SK-N-SH (cell line): ENCODE measurements around the gene TMEM255B. TPM values are rescaled to one million over a fixed set of nuclear protein-coding genes. Genes with fewer than 3 reads are reported as not detected.

Source experiments
- CTCF ChIA-PET: fragments of 300-600, 350-600 bp; formaldehyde crosslinking; extraction: SDS; loops from one replicate; lab custom pipeline; 2021; lab: Yijun Ruan, JAX
- POLR2A ChIA-PET: fragments of 350-600 bp; sonication (Branson Sonifier 250); formaldehyde crosslinking; extraction: SDS; loops from one replicate; lab custom pipeline; 2020; ENCODE audit warnings: antibody characterized with exemption, inconsistent platforms; lab: Yijun Ruan, JAX
- DNase-seq: peaks from one replicate; pipeline ENCODE4 v3.0.0; 2012
- H2AFZ ChIP-seq: fragments of 200-600 bp; sonication (generic); 2 replicates; pipeline ENCODE4 v1.8.1; 2016; ENCODE audit warnings: antibody characterized with exemption, mild to moderate bottlenecking, low read depth
- H3F3A ChIP-seq: fragments of 200-600 bp; sonication (generic); replicated peaks from 2 replicates; pipeline ENCODE3; 2016; ENCODE audit warnings: antibody characterized with exemption, mild to moderate bottlenecking; ENCODE audit not compliant: insufficient read depth
- H3K27ac ChIP-seq, 2 experiments: fragments of 200-500 bp in 1 of 2; fragments of 200-600 bp in 1 of 2; sonication (Bioruptor generic) in 1 of 2; sonication (generic), shearing (Covaris generic) in 1 of 2; 2 replicates each; pipeline versions ENCODE4 v1.5.1 to v1.6.1; 2014 to 2016; ENCODE audit warnings: low read depth in 2 of 2, inconsistent platforms in 1 of 2, low read length in 1 of 2, mild to moderate bottlenecking in 1 of 2, mixed read lengths in 1 of 2
- H3K27me3 ChIP-seq: fragments of 200-600 bp; sonication (generic), shearing (Covaris generic); 2 replicates; pipeline ENCODE4 v1.6.1; 2016; ENCODE audit warnings: mixed run types; ENCODE audit not compliant: insufficient read depth
- H3K36me3 ChIP-seq, 2 experiments: fragments of 200-500 bp in 1 of 2; fragments of 200-600 bp in 1 of 2; sonication (Bioruptor generic) in 1 of 2; sonication (generic) in 1 of 2; replicated peaks in 1 of 2; 2 replicates each; pipeline versions ENCODE3 to v1.5.1; 2014 to 2016; ENCODE audit warnings: low read length in 1 of 2, mild to moderate bottlenecking in 1 of 2; ENCODE audit not compliant: insufficient read depth in 2 of 2, control insufficient read depth in 1 of 2
- H3K4me1 ChIP-seq, 2 experiments: fragments of 200-500 bp in 1 of 2; fragments of 200-600 bp in 1 of 2; sonication (Bioruptor generic) in 1 of 2; sonication (generic), shearing (Covaris generic) in 1 of 2; 2 replicates each; pipeline versions ENCODE4 v1.5.1 to v1.6.1; 2014 to 2016; ENCODE audit warnings: low read depth in 1 of 2, low read length in 1 of 2, mixed run types in 1 of 2; ENCODE audit not compliant: insufficient read depth in 2 of 2, control insufficient read depth in 1 of 2
- H3K4me2 ChIP-seq: fragments of 200-600 bp; sonication (generic), shearing (Covaris generic); 2 replicates; pipeline ENCODE4 v1.6.1; 2017; ENCODE audit warnings: mixed run types
- H3K4me3 ChIP-seq, 2 experiments: fragments of 200-500 bp in 1 of 2; fragments of 200-600 bp in 1 of 2; sonication (Bioruptor generic) in 1 of 2; sonication (generic), shearing (Covaris generic) in 1 of 2; 2 replicates each; pipeline versions ENCODE4 v1.5.1 to v1.8.1; 2014 to 2016; ENCODE audit warnings: low read depth in 2 of 2, inconsistent platforms in 1 of 2, low read length in 1 of 2, mild to moderate bottlenecking in 1 of 2, mixed read lengths in 1 of 2, moderate library complexity in 1 of 2
- H3K79me2 ChIP-seq: fragments of 200-600 bp; sonication (generic); 2 replicates; pipeline ENCODE4 v1.8.1; 2017; ENCODE audit warnings: mild to moderate bottlenecking; ENCODE audit not compliant: insufficient read depth
- H3K9ac ChIP-seq: fragments of 200-600 bp; sonication (generic); 2 replicates; pipeline ENCODE4 v1.6.1; 2017; ENCODE audit warnings: mixed run types
- H3K9me2 ChIP-seq: fragments of 200-600 bp; sonication (generic); 2 replicates; pipeline ENCODE4 v1.6.1; 2017; ENCODE audit warnings: mixed run types
- H3K9me3 ChIP-seq: fragments of 200-600 bp; sonication (generic); 2 replicates; pipeline ENCODE4 v1.6.1; 2017; ENCODE audit warnings: mixed run types, mild to moderate bottlenecking, moderate library complexity
- H4K20me1 ChIP-seq: fragments of 200-600 bp; sonication (generic); 2 replicates; pipeline ENCODE4 v1.6.1; 2017; ENCODE audit warnings: mild to moderate bottlenecking, mixed run types; ENCODE audit not compliant: insufficient read depth
- FOSL2 ChIP-seq: IDR thresholded peaks from 2 replicates; pipeline ENCODE4 v1.4.0; 2012; ENCODE audit warnings: low read depth, mild to moderate bottlenecking, moderate library complexity, borderline replicate concordance
- FOXJ3 ChIP-seq: sonication (generic); formaldehyde crosslinking; IDR thresholded peaks from 2 replicates; pipeline ENCODE4 v1.5.1; 2020; ENCODE audit warnings: mild to moderate bottlenecking, missing genetic modification reagents
- FOXM1 ChIP-seq: IDR thresholded peaks from 2 replicates; pipeline ENCODE4 v1.4.0; 2012; ENCODE audit warnings: low read depth, mild to moderate bottlenecking
- GATA2 ChIP-seq: sonication (generic); formaldehyde crosslinking; IDR thresholded peaks from 2 replicates; pipeline ENCODE4 v1.5.0; 2020; ENCODE audit warnings: mild to moderate bottlenecking, missing genetic modification reagents
- IRF3 ChIP-seq: fragments of 150-350 bp; IDR thresholded peaks from 2 replicates; pipeline ENCODE4 v1.6.1; 2016; ENCODE audit warnings: mild to moderate bottlenecking, low read depth, low read length
- JUND ChIP-seq: IDR thresholded peaks from 2 replicates; pipeline ENCODE4 v1.4.0; 2012
- MAX ChIP-seq: IDR thresholded peaks from 2 replicates; pipeline ENCODE4 v1.4.0; 2012; ENCODE audit warnings: low read depth
- MEF2A ChIP-seq: IDR thresholded peaks from 2 replicates; pipeline ENCODE4 v1.4.0; 2012; ENCODE audit warnings: low read depth, borderline replicate concordance
- POLR2AphosphoS5 ChIP-seq: IDR thresholded peaks from 2 replicates; pipeline ENCODE4 v1.6.1; 2012; ENCODE audit warnings: low read depth, low read length
- RAD21 ChIP-seq: IDR thresholded peaks from 2 replicates; pipeline ENCODE4 v1.6.1; 2012; ENCODE audit warnings: mild to moderate bottlenecking, low read length
- RCOR1 ChIP-seq: fragments of 150-350 bp; IDR thresholded peaks from 2 replicates; pipeline ENCODE4 v1.6.1; 2017; ENCODE audit warnings: antibody characterized with exemption, low read length
- RFX5 ChIP-seq: IDR thresholded peaks from 2 replicates; pipeline ENCODE4 v1.6.1; 2012; ENCODE audit warnings: mild to moderate bottlenecking, improper control_type of control experiment, low read length
- RXRA ChIP-seq: IDR thresholded peaks from 2 replicates; pipeline ENCODE4 v1.4.0; 2012; ENCODE audit warnings: low read depth, mild to moderate bottlenecking, borderline replicate concordance
- SIN3A ChIP-seq: IDR thresholded peaks from 2 replicates; pipeline ENCODE4 v1.6.1; 2012; ENCODE audit warnings: low read depth, mild to moderate bottlenecking, low read length, moderate library complexity, borderline replicate concordance
- TCF12 ChIP-seq: IDR thresholded peaks from 2 replicates; pipeline ENCODE4 v1.4.0; 2012
- YY1 ChIP-seq: IDR thresholded peaks from 2 replicates; pipeline ENCODE4 v1.4.0; 2012; ENCODE audit warnings: low read depth, mild to moderate bottlenecking
- WGBS: methylation state at CpG from one replicate; pipeline ENCODE4 v1.1.6; 2017; ENCODE audit warnings: low lambda C conversion rate; 5-methylcytosine and 5-hydroxymethylcytosine counted together
- polyA plus RNA-seq, 3 experiments: library from polyadenylated mRNA; depleted of rRNA; stranded (reverse); fragments of >200 nt; gene quantifications; 2 replicates each; pipeline ENCODE4 v1.2.3, GENCODE V29; 2012
- TF ChIP-seq, protein P1 (sequence below): IDR thresholded peaks from 2 replicates; pipeline ENCODE4 v1.4.0; 2012; ENCODE audit warnings: low read depth, borderline replicate concordance
- TF ChIP-seq, protein P2 (sequence below): fragments of 200-600 bp; sonication (generic); IDR thresholded peaks from 2 replicates; pipeline ENCODE4 v1.6.1; 2017; ENCODE audit warnings: antibody characterized with exemption, mild to moderate bottlenecking, moderate library complexity
- TF ChIP-seq, protein P3 (sequence below): fragments of 150-350 bp; IDR thresholded peaks from 2 replicates; pipeline ENCODE4 v1.6.1; 2017; ENCODE audit warnings: antibody characterized with exemption, low read length, low read depth, borderline replicate concordance

The TMEM255B gene
- polyA plus RNA-seq, 1 of the 3 experiments (the other 2 are of a cell fraction) = 14.8 TPM

- Histone ChIP-seq H3K9me3 (no peaks in the 10 kb centered on the region), H3K79me2 (no peaks in the 10 kb centered on the region), H3K4me1 (peaks cover 0 to 22% of the 10 kb centered on the region in 2 experiments; a peak in 1 of 4 replicates), H3F3A (no peaks in the 10 kb centered on the region), H3K9me2 (no peaks in the 10 kb centered on the region), H3K9ac (no peak overlapping the region), H3K4me2 (no peak overlapping the region), H4K20me1 (no peaks in the 10 kb centered on the region), H3K36me3 (no peaks in the 10 kb centered on the region), H3K27me3 (no peaks in the 10 kb centered on the region), H3K4me3 (no peak overlapping the region), H3K27ac (no peak overlapping the region), H2AFZ (no peak overlapping the region)
- POLR2A ChIA-PET = no interaction called here
- TF ChIP-seq MAX (no peak), JUND (no peak), SIN3A (no peak), GATA2 (CRISPR knock-in tag) (no peak), MEF2A (no peak), RFX5 (no peak), RCOR1 (no peak), FOSL2 (no peak), IRF3 (no peak), YY1 (no peak)
- TF ChIP-seq, protein P1, sequence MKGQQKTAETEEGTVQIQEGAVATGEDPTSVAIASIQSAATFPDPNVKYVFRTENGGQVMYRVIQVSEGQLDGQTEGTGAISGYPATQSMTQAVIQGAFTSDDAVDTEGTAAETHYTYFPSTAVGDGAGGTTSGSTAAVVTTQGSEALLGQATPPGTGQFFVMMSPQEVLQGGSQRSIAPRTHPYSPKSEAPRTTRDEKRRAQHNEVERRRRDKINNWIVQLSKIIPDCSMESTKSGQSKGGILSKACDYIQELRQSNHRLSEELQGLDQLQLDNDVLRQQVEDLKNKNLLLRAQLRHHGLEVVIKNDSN = no peak
- DNase-seq = no peak
- 78% methylated on average over 7 of the region's 11 CpGs for WGBS
- CTCF ChIA-PET = interaction anchor here (0.7 to 0.9 kb wide), 2 partner anchors 8 to 221 kb away, joined by 3 read pairs; no protein-coding TSS in a partner anchor
Measured at GRCh38 chr13:113749967-113750366, 9.1 kb upstream of the TMEM255B start.

- Histone ChIP-seq H3K27me3 (no peaks in the 10 kb centered on the region), H3K9me3 (no peaks in the 10 kb centered on the region), H3K4me2 (no peak overlapping the region), H3K4me3 (no peak overlapping the region), H3F3A (no peaks in the 10 kb centered on the region), H3K4me1 (peaks cover 0 to 22% of the 10 kb centered on the region in 2 experiments; a peak in 1 of 4 replicates), H3K9ac (no peak overlapping the region), H4K20me1 (no peaks in the 10 kb centered on the region), H3K9me2 (no peaks in the 10 kb centered on the region), H3K36me3 (no peaks in the 10 kb centered on the region), H2AFZ (no peak overlapping the region), H3K27ac (no peak overlapping the region), H3K79me2 (no peaks in the 10 kb centered on the region)
- ChIA-PET POLR2A (no interaction called here), CTCF (interaction anchor here (0.7 to 0.9 kb wide), 2 partner anchors 9 to 221 kb away, joined by 3 read pairs; no protein-coding TSS in a partner anchor)
- WGBS = 75% methylated on average over 23 of the region's 23 CpGs
- no peak for DNase-seq
- TF ChIP-seq RFX5 (no peak), POLR2AphosphoS5 (no peak), MAX (no peak), JUND (no peak), TCF12 (no peak), YY1 (no peak), RXRA (no peak), FOXJ3 (CRISPR knock-in tag) (no peak), RAD21 (no peak), FOXM1 (no peak), IRF3 (no peak)
- TF ChIP-seq, protein P2, sequence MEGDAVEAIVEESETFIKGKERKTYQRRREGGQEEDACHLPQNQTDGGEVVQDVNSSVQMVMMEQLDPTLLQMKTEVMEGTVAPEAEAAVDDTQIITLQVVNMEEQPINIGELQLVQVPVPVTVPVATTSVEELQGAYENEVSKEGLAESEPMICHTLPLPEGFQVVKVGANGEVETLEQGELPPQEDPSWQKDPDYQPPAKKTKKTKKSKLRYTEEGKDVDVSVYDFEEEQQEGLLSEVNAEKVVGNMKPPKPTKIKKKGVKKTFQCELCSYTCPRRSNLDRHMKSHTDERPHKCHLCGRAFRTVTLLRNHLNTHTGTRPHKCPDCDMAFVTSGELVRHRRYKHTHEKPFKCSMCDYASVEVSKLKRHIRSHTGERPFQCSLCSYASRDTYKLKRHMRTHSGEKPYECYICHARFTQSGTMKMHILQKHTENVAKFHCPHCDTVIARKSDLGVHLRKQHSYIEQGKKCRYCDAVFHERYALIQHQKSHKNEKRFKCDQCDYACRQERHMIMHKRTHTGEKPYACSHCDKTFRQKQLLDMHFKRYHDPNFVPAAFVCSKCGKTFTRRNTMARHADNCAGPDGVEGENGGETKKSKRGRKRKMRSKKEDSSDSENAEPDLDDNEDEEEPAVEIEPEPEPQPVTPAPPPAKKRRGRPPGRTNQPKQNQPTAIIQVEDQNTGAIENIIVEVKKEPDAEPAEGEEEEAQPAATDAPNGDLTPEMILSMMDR = no peak
- TF ChIP-seq, protein P3, sequence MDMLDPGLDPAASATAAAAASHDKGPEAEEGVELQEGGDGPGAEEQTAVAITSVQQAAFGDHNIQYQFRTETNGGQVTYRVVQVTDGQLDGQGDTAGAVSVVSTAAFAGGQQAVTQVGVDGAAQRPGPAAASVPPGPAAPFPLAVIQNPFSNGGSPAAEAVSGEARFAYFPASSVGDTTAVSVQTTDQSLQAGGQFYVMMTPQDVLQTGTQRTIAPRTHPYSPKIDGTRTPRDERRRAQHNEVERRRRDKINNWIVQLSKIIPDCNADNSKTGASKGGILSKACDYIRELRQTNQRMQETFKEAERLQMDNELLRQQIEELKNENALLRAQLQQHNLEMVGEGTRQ = no peak
Measured at GRCh38 chr13:113750554-113751399, 8.2 kb upstream of the TMEM255B start.
